SK-N-SH treated with all-trans-retinoic acid at 6 μM for 48 hours (cell line): ENCODE data around the gene KIFC3.

ENCODE experiments used
- ARNTL ChIP-seq: fragments of 450-650 bp; formaldehyde crosslinking; IDR thresholded peaks from 2 replicates; pipeline ENCODE4 v1.5.0; 2020; ENCODE audit warnings: low read depth, mild to moderate bottlenecking, moderate library complexity, borderline replicate concordance
- BACH2 ChIP-seq: fragments of 250-450 bp; sonication (Bioruptor Pico); IDR thresholded peaks from 2 replicates; pipeline ENCODE4 v1.9.0; 2021; ENCODE audit warnings: mild to moderate bottlenecking, borderline replicate concordance
- GLIS3 ChIP-seq: fragments of 250-450 bp; sonication (Bioruptor Pico); IDR thresholded peaks from 2 replicates; pipeline ENCODE4 v1.5.0; 2020; ENCODE audit warnings: mild to moderate bottlenecking, moderate library complexity
- OSR1 ChIP-seq: fragments of 250-450 bp; sonication (Bioruptor Pico); IDR thresholded peaks from 2 replicates; pipeline ENCODE4 v1.8.0; 2022; ENCODE audit warnings: moderate library complexity, mild to moderate bottlenecking, inconsistent platforms
- RARB ChIP-seq: fragments of 250-450 bp; sonication (Bioruptor Pico); IDR thresholded peaks from 2 replicates; pipeline ENCODE4 v1.8.0; 2021; ENCODE audit warnings: mild to moderate bottlenecking, moderate library complexity
- TSHZ2 ChIP-seq: fragments of 250-450 bp; sonication (Bioruptor Pico); IDR thresholded peaks from 2 replicates; pipeline ENCODE4 v1.5.0; 2020; ENCODE audit warnings: mild to moderate bottlenecking, moderate library complexity
- TF ChIP-seq, protein P1 (sequence below): fragments of 250-450 bp; sonication (Bioruptor Pico); IDR thresholded peaks from 2 replicates; pipeline ENCODE4 v1.8.0; 2021; ENCODE audit warnings: low read depth, mild to moderate bottlenecking, moderate library complexity, borderline replicate concordance
- TF ChIP-seq, protein P2 (sequence below): fragments of 250-450 bp; sonication (Bioruptor Pico); IDR thresholded peaks from 2 replicates; pipeline ENCODE4 v1.5.1; 2020; ENCODE audit warnings: low read depth, mild to moderate bottlenecking, moderate library complexity

DNA sequence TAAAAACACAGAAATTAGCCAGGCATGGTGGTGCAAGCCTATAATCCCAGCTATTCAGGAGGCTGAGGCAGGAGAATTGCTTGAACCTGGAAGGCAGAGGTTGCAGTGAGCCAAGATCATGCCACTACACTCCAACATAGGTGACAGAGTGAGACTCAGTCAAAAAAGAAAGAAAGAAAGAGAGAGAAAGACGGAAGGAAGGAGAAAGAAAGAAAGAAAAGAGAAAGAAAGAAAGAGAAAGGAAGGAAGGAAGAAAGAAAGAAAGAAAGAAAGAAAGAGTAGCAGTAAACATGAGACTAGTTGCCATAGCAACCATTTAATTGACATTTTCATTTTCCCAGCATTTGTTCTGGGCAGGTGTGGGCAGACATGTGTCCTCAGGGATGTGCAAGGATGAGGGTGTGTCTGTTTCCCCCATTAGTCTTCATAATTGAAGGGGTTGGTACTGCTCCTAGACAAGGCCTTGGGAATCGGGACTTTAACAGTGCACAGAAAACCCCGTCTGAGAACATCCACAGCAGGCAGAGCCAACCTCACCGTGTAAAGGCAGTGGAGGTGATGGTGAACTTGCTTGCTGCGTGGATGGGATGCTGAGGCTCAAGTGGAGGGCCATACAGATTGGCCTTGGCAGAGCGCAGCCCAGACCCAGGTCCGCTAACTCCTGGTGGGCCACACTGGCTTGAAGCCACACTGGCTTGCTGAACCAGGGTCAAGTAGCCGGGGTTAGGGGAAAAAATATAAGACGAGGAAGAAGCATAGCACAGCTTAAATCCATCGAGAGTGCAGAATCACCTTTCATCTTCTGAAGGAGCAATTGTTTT, 35.2 kb upstream of the KIFC3 start:
- no peak for TF ChIP-seq RARB
- TF ChIP-seq, protein P1, sequence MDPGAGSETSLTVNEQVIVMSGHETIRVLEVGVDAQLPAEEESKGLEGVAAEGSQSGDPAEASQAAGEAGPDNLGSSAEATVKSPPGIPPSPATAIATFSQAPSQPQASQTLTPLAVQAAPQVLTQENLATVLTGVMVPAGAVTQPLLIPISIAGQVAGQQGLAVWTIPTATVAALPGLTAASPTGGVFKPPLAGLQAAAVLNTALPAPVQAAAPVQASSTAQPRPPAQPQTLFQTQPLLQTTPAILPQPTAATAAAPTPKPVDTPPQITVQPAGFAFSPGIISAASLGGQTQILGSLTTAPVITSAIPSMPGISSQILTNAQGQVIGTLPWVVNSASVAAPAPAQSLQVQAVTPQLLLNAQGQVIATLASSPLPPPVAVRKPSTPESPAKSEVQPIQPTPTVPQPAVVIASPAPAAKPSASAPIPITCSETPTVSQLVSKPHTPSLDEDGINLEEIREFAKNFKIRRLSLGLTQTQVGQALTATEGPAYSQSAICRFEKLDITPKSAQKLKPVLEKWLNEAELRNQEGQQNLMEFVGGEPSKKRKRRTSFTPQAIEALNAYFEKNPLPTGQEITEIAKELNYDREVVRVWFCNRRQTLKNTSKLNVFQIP (CRISPR knock-in tag) = no peak
- TF ChIP-seq, protein P2, sequence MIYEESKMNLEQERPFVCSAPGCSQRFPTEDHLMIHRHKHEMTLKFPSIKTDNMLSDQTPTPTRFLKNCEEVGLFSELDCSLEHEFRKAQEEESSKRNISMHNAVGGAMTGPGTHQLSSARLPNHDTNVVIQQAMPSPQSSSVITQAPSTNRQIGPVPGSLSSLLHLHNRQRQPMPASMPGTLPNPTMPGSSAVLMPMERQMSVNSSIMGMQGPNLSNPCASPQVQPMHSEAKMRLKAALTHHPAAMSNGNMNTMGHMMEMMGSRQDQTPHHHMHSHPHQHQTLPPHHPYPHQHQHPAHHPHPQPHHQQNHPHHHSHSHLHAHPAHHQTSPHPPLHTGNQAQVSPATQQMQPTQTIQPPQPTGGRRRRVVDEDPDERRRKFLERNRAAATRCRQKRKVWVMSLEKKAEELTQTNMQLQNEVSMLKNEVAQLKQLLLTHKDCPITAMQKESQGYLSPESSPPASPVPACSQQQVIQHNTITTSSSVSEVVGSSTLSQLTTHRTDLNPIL (CRISPR knock-in tag) = no peak
- no peak for TF ChIP-seq BACH2
- TF ChIP-seq OSR1 (CRISPR knock-in tag) = no peak
- TF ChIP-seq ARNTL (CRISPR knock-in tag) = no peak
- TF ChIP-seq GLIS3 = no peak
- no peak for TF ChIP-seq TSHZ2 (CRISPR knock-in tag)
